ENCODE measurements around the gene ISX.

- no peak for TF ChIP-seq ZNF384 (IDR thresholded peaks at IDR 0.05; ENCODE audit: low read depth, low read length)
- no peak for TF ChIP-seq HDAC2 (IDR thresholded peaks at IDR 0.05)
- no peak for TF ChIP-seq GTF3C2 (IDR thresholded peaks at IDR 0.05; ENCODE audit: borderline replicate concordance, extremely low read depth, insufficient read length)
Observed at GRCh38 chr22:35043934-35044319, 22.0 kb upstream of the ISX start.
